Measurements from ENCODE around the gene CHDH.

CHDH gene

DNA sequence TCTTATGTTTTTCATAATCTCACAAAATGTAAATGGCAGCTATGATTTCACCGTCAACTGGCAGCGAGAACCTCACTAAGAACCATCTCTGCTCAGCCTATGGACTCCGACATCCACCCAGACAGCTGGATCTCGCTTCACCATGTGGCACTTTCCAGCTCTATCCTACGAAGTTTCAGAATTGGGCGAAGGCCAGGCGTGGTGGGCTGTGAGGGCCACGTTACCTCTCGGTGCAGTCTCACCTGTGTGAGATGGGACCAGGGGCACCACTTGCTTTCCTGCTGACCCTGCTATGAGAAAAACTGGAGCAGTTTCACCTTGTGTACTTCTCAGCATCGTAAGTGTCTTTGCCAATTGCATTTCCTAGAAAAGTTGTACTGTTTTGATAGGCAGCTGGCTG lies 32.3 kb downstream of the CHDH start:
- Histone ChIP-seq H3K27ac (ENCODE audit: low read depth, low read length) (no peak overlapping the region), H3K79me2 (ENCODE audit: control insufficient read depth, low read length) (no peaks in the 10 kb centered on the region), H3K4me2 (ENCODE audit: low read length) (no peak overlapping the region), H3K36me3 (ENCODE audit: control insufficient read depth, low read length) (no peaks in the 10 kb centered on the region), H3F3A (ENCODE audit: control insufficient read depth, insufficient read depth) (no peaks in the 10 kb centered on the region), H3K4me1 (ENCODE audit: control insufficient read depth, low read length) (no peaks in the 10 kb centered on the region), H3K9me3 (ENCODE audit: control insufficient read depth, insufficient read depth, low read length) (no peaks in the 10 kb centered on the region), H3K9me2 (replicated peaks; ENCODE audit: control insufficient read depth, low read length) (no peaks in the 10 kb centered on the region), H4K20me1 (ENCODE audit: control insufficient read depth, insufficient read depth, low read depth, low read length) (no peaks in the 10 kb centered on the region), H3K27me3 (ENCODE audit: control insufficient read depth, low read length) (peaks cover 22% of the 10 kb centered on the region), H3K4me3 (ENCODE audit: low read length) (no peak overlapping the region)
- TF ChIP-seq, protein P1, sequence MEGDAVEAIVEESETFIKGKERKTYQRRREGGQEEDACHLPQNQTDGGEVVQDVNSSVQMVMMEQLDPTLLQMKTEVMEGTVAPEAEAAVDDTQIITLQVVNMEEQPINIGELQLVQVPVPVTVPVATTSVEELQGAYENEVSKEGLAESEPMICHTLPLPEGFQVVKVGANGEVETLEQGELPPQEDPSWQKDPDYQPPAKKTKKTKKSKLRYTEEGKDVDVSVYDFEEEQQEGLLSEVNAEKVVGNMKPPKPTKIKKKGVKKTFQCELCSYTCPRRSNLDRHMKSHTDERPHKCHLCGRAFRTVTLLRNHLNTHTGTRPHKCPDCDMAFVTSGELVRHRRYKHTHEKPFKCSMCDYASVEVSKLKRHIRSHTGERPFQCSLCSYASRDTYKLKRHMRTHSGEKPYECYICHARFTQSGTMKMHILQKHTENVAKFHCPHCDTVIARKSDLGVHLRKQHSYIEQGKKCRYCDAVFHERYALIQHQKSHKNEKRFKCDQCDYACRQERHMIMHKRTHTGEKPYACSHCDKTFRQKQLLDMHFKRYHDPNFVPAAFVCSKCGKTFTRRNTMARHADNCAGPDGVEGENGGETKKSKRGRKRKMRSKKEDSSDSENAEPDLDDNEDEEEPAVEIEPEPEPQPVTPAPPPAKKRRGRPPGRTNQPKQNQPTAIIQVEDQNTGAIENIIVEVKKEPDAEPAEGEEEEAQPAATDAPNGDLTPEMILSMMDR (IDR thresholded peaks at IDR 0.05; ENCODE audit: low read depth, low read length, poor library complexity, severe bottlenecking): no peak
- TF ChIP-seq EZH2phosphoT487 (IDR thresholded peaks at IDR 0.05; ENCODE audit: borderline replicate concordance, low read length): no peak

DNA sequence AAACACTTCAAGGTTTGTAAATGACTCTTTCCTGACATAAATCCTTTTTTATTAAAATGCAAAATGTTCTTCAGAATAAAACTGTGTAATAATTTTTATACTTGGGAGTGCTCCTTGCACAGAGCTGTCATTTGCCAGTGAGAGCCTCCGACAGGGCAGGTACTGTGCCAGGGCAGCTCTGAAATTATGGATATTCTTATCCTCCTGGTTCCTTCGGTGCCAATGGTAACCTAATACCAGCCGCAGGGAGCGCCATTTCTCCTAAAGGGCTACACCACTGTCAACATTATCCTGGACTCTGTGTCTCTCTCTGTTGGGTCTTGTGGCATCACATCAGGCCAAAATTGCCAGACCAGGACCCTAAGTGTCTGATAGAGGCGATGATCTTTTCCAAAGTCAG lies 33.0 kb downstream of the CHDH start:
- Histone ChIP-seq H3K4me1 (ENCODE audit: control insufficient read depth, low read length) (no peaks in the 10 kb centered on the region), H3K9me2 (replicated peaks; ENCODE audit: control insufficient read depth, low read length) (no peaks in the 10 kb centered on the region), H4K20me1 (ENCODE audit: control insufficient read depth, insufficient read depth, low read depth, low read length) (no peaks in the 10 kb centered on the region), H3K27me3 (ENCODE audit: control insufficient read depth, low read length) (peaks cover 22% of the 10 kb centered on the region), H3K9me3 (ENCODE audit: control insufficient read depth, insufficient read depth, low read length) (no peaks in the 10 kb centered on the region), H3K27ac (ENCODE audit: low read depth, low read length) (no peak overlapping the region), H3F3A (ENCODE audit: control insufficient read depth, insufficient read depth) (no peaks in the 10 kb centered on the region), H3K4me2 (ENCODE audit: low read length) (no peak overlapping the region), H3K79me2 (ENCODE audit: control insufficient read depth, low read length) (no peaks in the 10 kb centered on the region), H3K36me3 (ENCODE audit: control insufficient read depth, low read length) (no peaks in the 10 kb centered on the region), H3K4me3 (ENCODE audit: low read length) (no peak overlapping the region)
- TF ChIP-seq EZH2phosphoT487 (IDR thresholded peaks at IDR 0.05; ENCODE audit: borderline replicate concordance, low read length): no peak
- TF ChIP-seq, protein P1 (IDR thresholded peaks at IDR 0.05; ENCODE audit: low read depth, low read length, poor library complexity, severe bottlenecking): no peak

DNA sequence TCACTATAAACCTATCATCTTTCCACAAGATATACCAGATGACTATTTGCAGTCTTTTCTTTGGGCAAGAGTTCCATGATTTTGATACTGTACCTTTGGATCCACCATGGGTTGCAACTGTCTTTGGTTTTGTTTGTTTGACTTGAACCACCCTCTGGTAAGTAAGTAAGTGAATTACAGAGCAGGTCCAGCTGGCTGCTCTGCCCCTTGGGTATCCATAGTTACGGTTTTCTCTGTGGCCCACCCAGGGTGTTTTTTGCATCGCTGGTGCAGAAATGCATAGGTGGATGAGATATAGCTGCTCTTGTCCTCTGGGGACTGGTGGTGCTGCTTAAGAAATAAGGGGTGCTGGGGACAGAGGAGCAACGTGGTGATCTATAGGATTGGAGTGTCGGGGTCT lies 33.8 kb downstream of the CHDH start:
- peaks cover 22% of the 10 kb centered on the region for H3K27me3 ChIP-seq (ENCODE audit: control insufficient read depth, low read length)
- no peaks in the 10 kb centered on the region for H3K36me3 ChIP-seq (ENCODE audit: control insufficient read depth, low read length)
- H4K20me1 ChIP-seq (ENCODE audit: control insufficient read depth, insufficient read depth, low read depth, low read length): no peaks in the 10 kb centered on the region
- no peaks in the 10 kb centered on the region for H3K4me1 ChIP-seq (ENCODE audit: control insufficient read depth, low read length)
- no peak overlapping the region for H3K27ac ChIP-seq (ENCODE audit: low read depth, low read length)
- no peaks in the 10 kb centered on the region for H3K9me3 ChIP-seq (ENCODE audit: control insufficient read depth, insufficient read depth, low read length)
- no peak for TF ChIP-seq EZH2phosphoT487 (IDR thresholded peaks at IDR 0.05; ENCODE audit: borderline replicate concordance, low read length)
- TF ChIP-seq, protein P1 (IDR thresholded peaks at IDR 0.05; ENCODE audit: low read depth, low read length, poor library complexity, severe bottlenecking): no peak
- H3K79me2 ChIP-seq (ENCODE audit: control insufficient read depth, low read length): no peaks in the 10 kb centered on the region
- no peak overlapping the region for H3K4me2 ChIP-seq (ENCODE audit: low read length)
- H3F3A ChIP-seq (ENCODE audit: control insufficient read depth, insufficient read depth): no peaks in the 10 kb centered on the region
- H3K4me3 ChIP-seq (ENCODE audit: low read length): no peak overlapping the region
- no peaks in the 10 kb centered on the region for H3K9me2 ChIP-seq (replicated peaks; ENCODE audit: control insufficient read depth, low read length)
